Parathyroid adenoma (tissue), 2 donors: ENCODE data around the gene DLG5.
A peak's percentile ranks its signal among the peaks of the same experiment; 100 is the strongest.

Experiments used
- H2AFZ ChIP-seq: fragments of 300-600 bp; sonication (generic); one replicate; pipeline ENCODE4 v1.7.0; 2017; ENCODE audit warnings: antibody characterized with exemption, mild to moderate bottlenecking
- H3K27ac ChIP-seq: fragments of 300-600 bp; sonication (generic); one replicate; pipeline ENCODE4 v1.7.0; 2017
- H3K27me3 ChIP-seq: fragments of 300-600 bp; sonication (generic); one replicate; pipeline ENCODE4 v1.7.0; 2017; ENCODE audit warnings: low read length; ENCODE audit not compliant: control insufficient read depth, insufficient read depth
- H3K36me3 ChIP-seq: fragments of 300-600 bp; sonication (generic); one replicate; pipeline ENCODE4 v1.7.0; 2017; ENCODE audit warnings: low read length; ENCODE audit not compliant: control insufficient read depth, insufficient read depth
- H3K4me1 ChIP-seq: fragments of 300-600 bp; sonication (generic); one replicate; pipeline ENCODE4 v1.7.0; 2017; ENCODE audit warnings: control low read depth
- H3K4me2 ChIP-seq: fragments of 300-600 bp; sonication (generic); one replicate; pipeline ENCODE4 v1.7.0; 2017; ENCODE audit warnings: low read length
- H3K4me3 ChIP-seq: fragments of 300-600 bp; sonication (generic); one replicate; pipeline ENCODE4 v1.7.0; 2017; ENCODE audit warnings: low read depth, low read length
- H3K79me2 ChIP-seq: fragments of 300-600 bp; sonication (generic); one replicate; pipeline ENCODE4 v1.7.0; 2017; ENCODE audit warnings: control low read depth
- H3K9ac ChIP-seq: fragments of 300-600 bp; sonication (generic); one replicate; pipeline ENCODE4 v1.7.0; 2017; ENCODE audit warnings: mild to moderate bottlenecking
- H3K9me3 ChIP-seq: fragments of 300-600 bp; sonication (generic); one replicate; pipeline ENCODE4 v1.7.0; 2017; ENCODE audit warnings: low read length; ENCODE audit not compliant: control insufficient read depth
- CTCF ChIP-seq: fragments of 300-600 bp; sonication (generic); IDR thresholded peaks from one replicate; pipeline ENCODE4 v1.7.0; 2017; ENCODE audit warnings: antibody characterized with exemption, mild to moderate bottlenecking
- donor health status: primary hyperparathyroidism.

The DLG5 gene

GRCh38 chr10:77960829-77961329 is 34.3 kb upstream of the DLG5 start:
- Histone ChIP-seq H3K27ac (no peak overlapping the region), H3K9me3 (no peaks in the 10 kb centered on the region), H3K4me2 (no peak overlapping the region), H3K79me2 (no peaks in the 10 kb centered on the region), H3K4me1 (no peaks in the 10 kb centered on the region), H3K36me3 (no peaks in the 10 kb centered on the region), H2AFZ (no peak overlapping the region), H3K27me3 (no peaks in the 10 kb centered on the region), H3K9ac (no peak overlapping the region), H3K4me3 (no peak overlapping the region)
- TF ChIP-seq CTCF = no peak

- Histone ChIP-seq H3K36me3 (no peaks in the 10 kb centered on the region), H3K4me1 (no peaks in the 10 kb centered on the region), H3K27ac (no peak overlapping the region), H3K4me2 (no peak overlapping the region), H2AFZ (no peak overlapping the region), H3K27me3 (no peaks in the 10 kb centered on the region), H3K9ac (no peak overlapping the region), H3K79me2 (no peaks in the 10 kb centered on the region), H3K4me3 (no peak overlapping the region), H3K9me3 (no peaks in the 10 kb centered on the region)
- no peak for TF ChIP-seq CTCF
These were observed 33.4 kb upstream of the DLG5 start for GRCh38 chr10:77959887-77960455.

GRCh38 chr10:77959384-77959783 is 32.8 kb upstream of the DLG5 start:
- Histone ChIP-seq H3K4me2 (no peak overlapping the region), H3K9me3 (no peaks in the 10 kb centered on the region), H3K79me2 (no peaks in the 10 kb centered on the region), H3K27me3 (no peaks in the 10 kb centered on the region), H3K4me3 (no peak overlapping the region), H3K9ac (no peak overlapping the region), H3K27ac (no peak overlapping the region), H3K4me1 (no peaks in the 10 kb centered on the region), H3K36me3 (no peaks in the 10 kb centered on the region), H2AFZ (no peak overlapping the region)
- TF ChIP-seq CTCF = no peak

- Histone ChIP-seq H3K9ac (no peak overlapping the region), H3K4me3 (no peak overlapping the region), H3K4me2 (no peak overlapping the region), H3K27ac (no peak overlapping the region), H2AFZ (no peak overlapping the region), H3K36me3 (no peaks in the 10 kb centered on the region), H3K79me2 (no peaks in the 10 kb centered on the region), H3K27me3 (no peaks in the 10 kb centered on the region), H3K4me1 (no peaks in the 10 kb centered on the region), H3K9me3 (no peaks in the 10 kb centered on the region)
- no peak for TF ChIP-seq CTCF
These were observed 28.6 kb upstream of the DLG5 start for GRCh38 chr10:77955136-77955535.

GRCh38 chr10:77949167-77949566 is 22.6 kb upstream of the DLG5 start:
- H3K9ac ChIP-seq = no peak overlapping the region
- peak overlapping the region; percentile 48 for H3K27ac ChIP-seq
- H2AFZ ChIP-seq = peak overlapping the region; percentile 82
- no peaks in the 10 kb centered on the region for H3K27me3 ChIP-seq
- H3K36me3 ChIP-seq = no peaks in the 10 kb centered on the region
- peaks cover 7% of the 10 kb centered on the region for H3K4me1 ChIP-seq
- no peak overlapping the region for H3K4me3 ChIP-seq
- no peak overlapping the region for H3K4me2 ChIP-seq
- no peak for TF ChIP-seq CTCF
- H3K9me3 ChIP-seq = no peaks in the 10 kb centered on the region
- H3K79me2 ChIP-seq = no peaks in the 10 kb centered on the region
